GM23338 (cell line): Measurements from ENCODE around the gene TBC1D32. TPM values are rescaled to one million over a fixed set of nuclear protein-coding genes. Genes with fewer than 3 reads are reported as not detected.
A peak's percentile ranks its signal among the peaks of the same experiment; 100 is the strongest.

Experiments
- ATAC-seq: fragments of 200-7000 bp; cut with Tn5 transposase; 3 replicates; pipeline ENCODE4 v1.9.1; 2020
- DNase-seq: peaks from one replicate; pipeline ENCODE4 v3.0.0-alpha.2; 2015; ENCODE audit warnings: low spot score
- H2AFZ ChIP-seq: fragments of 200-600 bp; sonication (generic); 2 replicates; pipeline ENCODE4 v1.8.0; 2016; ENCODE audit warnings: antibody characterized with exemption, mild to moderate bottlenecking, moderate library complexity
- H3F3A ChIP-seq: fragments of 200-600 bp; sonication (generic); replicated peaks from 2 replicates; pipeline ENCODE4 v1.8.0; 2017; ENCODE audit warnings: antibody characterized with exemption, mixed run types, low read depth
- H3K27ac ChIP-seq: fragments of 200-600 bp; sonication (generic); 2 replicates; pipeline ENCODE4 v1.6.1; 2016; ENCODE audit warnings: low read depth
- H3K27me3 ChIP-seq: fragments of 200-600 bp; sonication (generic); 2 replicates; pipeline ENCODE4 v1.8.0; 2016; ENCODE audit warnings: mild to moderate bottlenecking, mixed run types, moderate library complexity; ENCODE audit not compliant: insufficient read depth
- H3K36me3 ChIP-seq: fragments of 200-600 bp; sonication (generic); 2 replicates; pipeline ENCODE4 v1.8.0; 2016; ENCODE audit warnings: mild to moderate bottlenecking; ENCODE audit not compliant: insufficient read depth
- H3K4me1 ChIP-seq: fragments of 200-600 bp; sonication (generic); 2 replicates; pipeline ENCODE4 v1.8.0; 2016; ENCODE audit warnings: mild to moderate bottlenecking, moderate library complexity; ENCODE audit not compliant: insufficient read depth
- H3K4me2 ChIP-seq: fragments of 200-600 bp; sonication (generic); 2 replicates; pipeline ENCODE4 v1.7.1; 2017; ENCODE audit warnings: mixed run types
- H3K4me3 ChIP-seq: fragments of 200-600 bp; sonication (generic); 2 replicates; pipeline ENCODE4 v1.6.1; 2016; ENCODE audit warnings: mixed run types
- H3K79me2 ChIP-seq: fragments of 200-600 bp; sonication (generic); replicated peaks from 2 replicates; pipeline ENCODE4 v1.8.0; 2017; ENCODE audit warnings: mild to moderate bottlenecking; ENCODE audit not compliant: insufficient read depth
- H3K9me2 ChIP-seq: fragments of 200-600 bp; sonication (generic); 2 replicates; pipeline ENCODE4 v1.8.0; 2017; ENCODE audit not compliant: insufficient read depth
- H4K20me1 ChIP-seq: fragments of 200-600 bp; sonication (generic); replicated peaks from 2 replicates; pipeline ENCODE4 v1.8.0; 2017; ENCODE audit warnings: mild to moderate bottlenecking; ENCODE audit not compliant: insufficient read depth
- H3K27ac Mint-ChIP-seq: 2 replicates; pipeline ENCODE4 v1.8.0; 2020; ENCODE audit warnings: inconsistent platforms, mild to moderate bottlenecking, moderate library complexity, mixed read lengths
- H3K27me3 Mint-ChIP-seq: 3 replicates; pipeline ENCODE4 v1.8.0; 2022; ENCODE audit warnings: low read depth, mild to moderate bottlenecking, moderate library complexity, mixed read lengths, inconsistent platforms; ENCODE audit not compliant: insufficient read depth, poor library complexity
- H3K36me3 Mint-ChIP-seq: 3 replicates; pipeline ENCODE4 v1.8.0; 2021; ENCODE audit warnings: low read depth, mild to moderate bottlenecking, inconsistent platforms, moderate library complexity, mixed read lengths
- H3K4me1 Mint-ChIP-seq: 3 replicates; pipeline ENCODE4 v1.8.0; 2020; ENCODE audit warnings: mild to moderate bottlenecking, inconsistent platforms, mixed read lengths
- H3K4me3 Mint-ChIP-seq: 3 replicates; pipeline ENCODE4 v1.8.0; 2021; ENCODE audit warnings: moderate library complexity, mild to moderate bottlenecking, inconsistent platforms, mixed read lengths
- H3K9me3 Mint-ChIP-seq: 3 replicates; pipeline ENCODE4 v1.8.0; 2020; ENCODE audit warnings: moderate library complexity, mild to moderate bottlenecking, inconsistent platforms, mixed read lengths
- CREB1 ChIP-seq: fragments of 250-450 bp; sonication (Bioruptor Pico); IDR thresholded peaks from 2 replicates; pipeline ENCODE4 v1.5.0; 2020; ENCODE audit warnings: low read depth, mild to moderate bottlenecking, moderate library complexity
- CTCF ChIP-seq, 2 experiments: fragments of 200-600 bp in 1 of 2; sonication (generic) in 1 of 2; conservative IDR thresholded peaks; 2 replicates each; pipeline versions ENCODE4 v1.5.1 to v1.6.1; 2016 to 2017; ENCODE audit warnings: antibody characterized with exemption in 2 of 2, low read depth in 2 of 2, mild to moderate bottlenecking in 2 of 2, moderate library complexity in 1 of 2
- ETS1 ChIP-seq: IDR thresholded peaks from 2 replicates; pipeline ENCODE4 v1.6.1; 2016; ENCODE audit warnings: antibody characterized with exemption
- EZH2 ChIP-seq: fragments of 200-600 bp; sonication (generic); IDR thresholded peaks from one replicate; pipeline ENCODE4 v1.8.0; 2017; ENCODE audit warnings: antibody characterized with exemption, mild to moderate bottlenecking, low read depth; ENCODE audit not compliant: unreplicated experiment
- EZH2phosphoT487 ChIP-seq: fragments of 200-600 bp; sonication (generic); IDR thresholded peaks from one replicate; pipeline ENCODE4 v1.8.1; 2018; ENCODE audit warnings: antibody characterized with exemption; ENCODE audit not compliant: unreplicated experiment
- JUNB ChIP-seq: IDR thresholded peaks from one replicate; pipeline ENCODE4 v1.6.1; 2016; ENCODE audit warnings: antibody characterized with exemption; ENCODE audit not compliant: unreplicated experiment
- NANOG ChIP-seq: IDR thresholded peaks from 2 replicates; pipeline ENCODE4 v1.6.1; 2016; ENCODE audit warnings: antibody characterized with exemption, borderline replicate concordance
- POLR2AphosphoS5 ChIP-seq: IDR thresholded peaks from 2 replicates; pipeline ENCODE4 v1.6.1; 2016; ENCODE audit warnings: antibody characterized with exemption, low read depth
- REST ChIP-seq: IDR thresholded peaks from one replicate; pipeline ENCODE4 v1.6.1; 2018; ENCODE audit warnings: antibody characterized with exemption; ENCODE audit not compliant: unreplicated experiment
- STAT1 ChIP-seq: IDR thresholded peaks from one replicate; pipeline ENCODE4 v1.6.1; 2016; ENCODE audit warnings: antibody characterized with exemption; ENCODE audit not compliant: unreplicated experiment
- ZNF114 ChIP-seq: fragments of 250-450 bp; sonication (Bioruptor Pico); IDR thresholded peaks from 2 replicates; pipeline ENCODE4 v1.5.0; 2020; ENCODE audit warnings: mild to moderate bottlenecking, moderate library complexity
- ZNF331 ChIP-seq: fragments of 250-450 bp; sonication (Bioruptor Pico); IDR thresholded peaks from 2 replicates; pipeline ENCODE4 v1.5.0; 2020; ENCODE audit warnings: low read depth, mild to moderate bottlenecking, moderate library complexity
- ZNF462 ChIP-seq: fragments of 250-450 bp; sonication (Bioruptor Pico); IDR thresholded peaks from 2 replicates; pipeline ENCODE4 v1.5.0; 2020; ENCODE audit warnings: mild to moderate bottlenecking, moderate library complexity
- polyA plus RNA-seq: library from polyadenylated mRNA; unstranded; fragments of >200 nt; fragmentation: Nextera tagmentation; extraction: Ambion mirVana; gene quantifications from 2 replicates; pipeline ENCODE4 v1.2.1, GENCODE V29; 2016
- total RNA-seq: library from RNA; depleted of rRNA; stranded (reverse); fragments of >200 nt; shearing (Covaris generic); gene quantifications from 2 replicates; pipeline ENCODE4 v1.2.3, GENCODE V29; 2014

Gene TBC1D32
- total and polyA plus RNA-seq, 2 experiments from 2014 or later: 8.9 to 10.4 TPM

- TF ChIP-seq REST (no peak), CTCF (conservative IDR thresholded peaks at IDR 0.05; ENCODE audit: low read depth in 2 of 2) (no peak), JUNB (no peak), POLR2AphosphoS5 (no peak), ZNF331 (no peak), ZNF462 (CRISPR knock-in tag) (no peak), STAT1 (no peak), ETS1 (no peak), EZH2 (no peak), CREB1 (CRISPR knock-in tag) (no peak), EZH2phosphoT487 (no peak), NANOG (no peak), ZNF114 (CRISPR knock-in tag) (no peak)
- ATAC-seq (peak; percentile 63), DNase-seq (peak; percentile 11)
- Histone ChIP-seq H2AFZ (no peak overlapping the region), H3K27me3 (no peaks in the 10 kb centered on the region), H3K36me3 (no peaks in the 10 kb centered on the region; the same call in 1 of the 2 replicates), H3K79me2 (no peaks in the 10 kb centered on the region), H3K4me3 (no peak overlapping the region), H4K20me1 (no peaks in the 10 kb centered on the region), H3F3A (no peaks in the 10 kb centered on the region), H3K27ac (no peak overlapping the region), H3K4me1 (peaks cover 5% of the 10 kb centered on the region; the same call in 1 of the 2 replicates), H3K4me2 (no peak overlapping the region), H3K9me2 (0 out of 2 replicates have a peak, but pooled peaks cover 4% of the 10 kb centered on the region)
- Mint-ChIP-seq H3K4me1 (peaks cover 10% of the 10 kb centered on the region), H3K36me3 (no peaks in the 10 kb centered on the region), H3K27ac (peak overlapping the region; percentile 51), H3K27me3 (no peaks in the 10 kb centered on the region), H3K4me3 (no peak overlapping the region), H3K9me3 (no peaks in the 10 kb centered on the region)
These were observed 147.0 kb downstream of the TBC1D32 start for GRCh38 chr6:121187200-121187832.
